Right lobe of liver (tissue), 4 donors: ENCODE data around the gene TLL2.

Experiments
- CTCF ChIP-seq, 4 donors: fragments of 200-600 bp in 3 of 4; fragments of 450-650 bp in 1 of 4; IDR thresholded peaks; one replicate each; pipeline versions ENCODE4 v1.5.1 to v1.8.0; 2016 to 2022; ENCODE audit warnings: antibody characterized with exemption in 4 of 4, mild to moderate bottlenecking in 2 of 4
- POLR2A ChIP-seq: fragments of 450-650 bp; IDR thresholded peaks from one replicate; pipeline ENCODE4 v1.6.1; 2017; ENCODE audit warnings: antibody characterized with exemption, mild to moderate bottlenecking
- donor health status: DM: no; HTN: no; CAD: no.
- donor health status: DM: no; HTN: no; CAD: no.
- donor health status: DM: no; HTN: yes; CAD: no.

GRCh38 chr10:96465599-96465998 is 48.1 kb downstream of the TLL2 start:
- TF ChIP-seq CTCF (IDR thresholded peaks at IDR 0.05) (no peak), POLR2A (no peak)
